HG02642 (cell line): ENCODE data around the gene TYMP.
A peak's percentile ranks its signal among the peaks of the same experiment; 100 is the strongest.

ENCODE experiments used
- ATAC-seq: cut with Tn5 transposase; IDR thresholded peaks from one replicate; pipeline ENCODE4 v1.9.1; 2021; ENCODE audit warnings: mild to moderate bottlenecking; ENCODE audit not compliant: unreplicated experiment, poor library complexity

The TYMP gene

GRCh38 chr22:50507421-50507990 is 22.3 kb downstream of the TYMP start, which contains the start of gene LMF2:
LMF2 (minus strand) TSS chr22:50507702; CDS start chr22:50507675, 27 bp downstream.
- peak; percentile 66 for ATAC-seq

- peak; percentile 7 for ATAC-seq
Observed at GRCh38 chr22:50506611-50507420, 23.0 kb downstream of the TYMP start.

DNA sequence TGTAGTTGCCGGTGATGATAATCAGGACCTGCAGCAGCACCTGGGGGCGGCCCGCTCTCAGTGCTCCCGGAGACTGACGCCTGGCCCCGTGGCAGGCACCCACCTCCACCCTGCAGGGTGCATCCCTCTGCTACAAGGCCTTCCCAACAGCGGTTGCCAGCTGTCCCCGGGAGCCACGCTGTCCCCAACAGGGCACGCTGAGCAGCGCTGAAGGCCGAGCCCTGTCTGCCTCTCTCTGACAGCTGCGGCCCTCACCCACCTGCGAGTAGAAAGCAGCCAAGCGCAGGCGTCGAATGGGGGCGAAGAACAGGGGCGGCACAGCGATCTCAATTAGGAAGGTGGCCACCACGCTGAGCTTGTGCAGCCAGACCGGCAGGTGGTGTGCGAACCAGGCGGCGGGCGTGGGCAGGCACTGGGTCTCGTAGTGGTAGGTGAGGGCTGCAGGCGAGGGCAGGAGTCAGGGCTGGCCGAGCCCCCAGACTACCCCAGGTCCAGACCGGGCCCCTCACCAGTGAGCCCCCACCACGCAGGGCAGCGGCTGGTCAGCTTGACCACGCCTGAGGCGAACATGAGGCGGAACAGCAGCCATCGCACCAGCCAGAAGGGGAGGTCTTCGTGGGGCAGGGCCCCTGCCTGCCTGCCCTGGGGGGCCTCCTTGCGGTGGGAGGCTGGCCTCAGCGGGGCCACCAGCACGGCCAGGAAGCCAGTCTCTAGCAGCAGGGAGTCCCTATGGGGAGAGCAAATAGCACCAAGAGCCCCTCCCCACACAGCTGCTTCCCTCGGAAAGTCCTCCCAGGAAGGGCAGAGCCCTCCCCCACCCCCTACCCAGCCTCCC is 23.8 kb downstream of the TYMP start:
- no peak for ATAC-seq

- ATAC-seq: no peak
Observed at GRCh38 chr22:50505276-50505775, 24.5 kb downstream of the TYMP start.

GRCh38 chr22:50504369-50505211 is 25.2 kb downstream of the TYMP start:
- ATAC-seq: no peak

GRCh38 chr22:50503475-50504145 is 26.2 kb downstream of the TYMP start:
- ATAC-seq: no peak

GRCh38 chr22:50502628-50503474 is 27.0 kb downstream of the TYMP start:
- ATAC-seq: no peak

GRCh38 chr22:50502096-50502495 is 27.7 kb downstream of the TYMP start:
- no peak for ATAC-seq

- ATAC-seq: no peak
Observed at GRCh38 chr22:50500452-50500851, 29.4 kb downstream of the TYMP start.

- ATAC-seq: no peak
Observed at GRCh38 chr22:50498322-50498890, 31.4 kb downstream of the TYMP start.

DNA sequence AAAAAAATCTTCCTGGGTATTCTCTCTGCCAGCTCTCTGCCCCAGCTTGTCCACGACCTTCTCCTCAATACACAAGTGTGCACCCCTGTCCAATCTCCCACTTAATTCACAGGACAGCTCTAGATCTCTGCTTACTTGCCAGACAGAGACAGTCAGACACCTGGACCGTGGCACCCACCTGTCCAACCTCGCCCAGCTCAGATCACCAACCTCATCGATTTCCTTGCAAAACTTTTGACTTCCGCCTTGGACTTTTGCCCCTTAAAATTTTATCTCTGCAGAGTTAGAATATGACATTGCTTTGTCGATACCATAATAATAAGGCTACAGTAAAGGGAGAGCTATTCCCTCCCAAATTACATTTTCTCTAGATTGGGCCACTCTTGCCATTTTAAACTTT is 32.7 kb downstream of the TYMP start:
- no peak for ATAC-seq

DNA sequence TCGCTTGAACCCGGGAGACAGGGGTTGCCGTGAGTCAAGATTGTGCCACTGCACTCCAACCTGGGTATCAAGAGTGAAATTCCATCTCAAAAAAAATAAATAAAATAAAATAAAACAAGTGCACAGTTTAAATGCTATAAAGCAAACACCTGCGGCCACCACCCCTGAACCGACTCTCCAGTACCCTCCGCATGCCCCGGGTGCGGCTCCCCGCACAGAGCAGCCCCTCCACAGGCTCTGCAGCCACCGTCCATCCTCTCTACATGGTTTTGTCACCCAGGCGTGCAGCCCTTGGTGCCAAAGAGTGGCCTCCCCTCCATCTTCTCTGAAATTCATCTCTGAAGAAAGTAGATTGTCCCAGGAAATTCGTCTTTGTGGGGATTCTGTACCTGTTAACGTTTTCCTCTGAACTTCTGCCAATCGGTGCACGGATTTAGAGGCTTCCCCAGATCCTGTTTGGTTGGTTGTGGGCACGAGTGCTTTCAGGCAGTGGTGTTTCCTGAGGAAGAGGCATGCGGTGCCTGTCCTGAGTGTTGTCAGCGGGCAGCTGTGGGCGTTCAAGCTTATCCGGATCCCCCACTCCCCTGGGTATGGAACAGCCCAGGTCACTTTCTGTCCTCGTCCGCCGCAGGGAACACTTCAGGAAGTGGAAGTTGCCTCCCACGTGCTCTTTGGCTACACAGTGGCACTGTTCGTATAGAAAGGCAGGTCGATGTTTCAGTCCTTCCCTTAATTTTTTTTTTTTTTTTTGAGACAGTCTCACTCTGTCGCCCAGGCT is 39.1 kb downstream of the TYMP start:
- no peak for ATAC-seq

DNA sequence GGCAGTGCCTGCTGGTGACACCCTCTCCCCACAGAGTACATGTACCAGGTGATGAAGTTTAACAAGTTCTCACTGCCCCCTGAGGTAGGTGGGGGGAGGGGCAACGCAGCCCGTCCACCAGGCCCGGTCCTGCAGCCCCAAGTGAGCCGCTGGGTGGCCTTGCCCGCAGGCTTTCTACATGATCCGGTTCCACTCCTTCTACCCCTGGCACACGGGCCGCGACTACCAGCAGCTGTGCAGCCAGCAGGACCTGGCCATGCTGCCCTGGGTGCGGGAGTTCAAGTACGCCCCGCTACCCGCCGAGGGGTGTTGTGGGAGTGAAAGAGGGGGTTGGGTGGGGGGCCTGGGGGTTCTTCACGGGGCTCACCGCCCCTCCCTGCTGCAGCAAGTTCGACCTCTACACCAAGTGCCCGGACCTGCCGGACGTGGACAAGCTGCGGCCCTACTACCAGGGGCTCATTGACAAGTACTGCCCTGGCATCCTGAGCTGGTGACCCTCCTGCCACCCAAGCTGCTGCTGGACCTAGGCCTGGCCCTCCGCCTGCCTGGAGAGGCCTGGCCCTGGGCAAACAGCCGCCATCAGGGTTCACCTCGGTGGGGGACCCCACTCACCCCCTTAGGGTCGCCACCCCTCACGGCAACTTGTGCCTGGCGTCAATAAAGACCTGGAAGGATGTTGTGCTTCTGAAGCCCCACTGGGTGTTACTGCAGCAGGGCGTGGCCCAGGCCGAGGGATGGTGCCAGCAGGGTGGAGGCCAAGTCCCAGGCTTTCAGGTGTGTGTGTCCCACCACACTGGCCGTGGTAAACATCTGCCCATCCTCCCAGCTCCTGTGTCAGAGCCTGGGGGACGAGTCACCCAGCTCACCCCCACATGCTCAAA is 40.2 kb downstream of the TYMP start:
- ATAC-seq: no peak

DNA sequence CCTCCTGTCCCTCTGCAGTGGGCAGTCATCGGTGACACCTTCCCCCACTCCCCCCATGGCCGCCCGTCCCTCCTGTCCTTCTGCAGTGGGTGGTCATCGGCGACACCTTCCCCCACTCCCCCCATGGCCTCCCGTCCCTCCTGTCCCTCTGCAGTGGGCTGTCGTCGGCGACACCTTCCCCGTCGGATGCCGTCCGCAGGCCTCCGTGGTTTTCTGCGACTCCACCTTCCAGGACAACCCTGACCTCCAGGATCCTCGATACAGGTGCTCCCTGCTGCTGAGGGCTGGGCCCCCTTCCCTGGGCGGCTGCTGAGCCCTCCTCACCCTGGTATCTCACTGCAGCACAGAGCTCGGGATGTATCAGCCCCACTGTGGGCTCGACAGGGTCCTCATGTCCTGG is 40.9 kb downstream of the TYMP start:
- ATAC-seq: no peak

GRCh38 chr22:50488006-50488677 is 41.7 kb downstream of the TYMP start:
- no peak for ATAC-seq
